IMR-90 (cell line): ENCODE results near the gene PRKN. TPM values are rescaled to one million over a fixed set of nuclear protein-coding genes. Genes with fewer than 3 reads are reported as not detected.

Source experiments
- ATAC-seq: fragments of 200-7000 bp; cut with Tn5 transposase; 2 replicates; pipeline ENCODE4 v1.9.1; 2020; ENCODE audit warnings: low read depth, mild to moderate bottlenecking, moderate library complexity
- BruUV-seq: library from RNA; stranded (reverse); fragments of 400-500 nt; replicated peaks from 2 replicates; lab custom pipeline; 2021; lab: Mats Ljungman, UMichigan
- CTCF ChIA-PET: fragments of 300-600 bp; formaldehyde crosslinking; extraction: SDS; loops from one replicate; lab custom pipeline; 2021; ENCODE audit warnings: antibody characterized with exemption; lab: Yijun Ruan, JAX
- POLR2A ChIA-PET: fragments of 300-600 bp; sonication (Branson Sonifier 250); formaldehyde crosslinking; loops from one replicate; lab custom pipeline; 2022; ENCODE audit warnings: antibody characterized with exemption; ENCODE audit not compliant: unreplicated experiment; lab: Charles Lee
- DNase-seq: peaks from one replicate; pipeline ENCODE4 v3.0.0; 2013
- H2AFZ ChIP-seq: replicated peaks from 2 replicates; pipeline ENCODE3; 2013; ENCODE audit warnings: low read length, mild to moderate bottlenecking; ENCODE audit not compliant: poor library complexity
- H2AK5ac ChIP-seq: 2 replicates; pipeline ENCODE4 v1.6.1; 2013; ENCODE audit warnings: low read depth, low read length, inconsistent platforms
- H2AK9ac ChIP-seq: replicated peaks from 2 replicates; pipeline ENCODE3; 2013; ENCODE audit warnings: mild to moderate bottlenecking, low read depth, low read length, moderate library complexity; ENCODE audit not compliant: poor library complexity
- H2BK120ac ChIP-seq: 2 replicates; pipeline ENCODE4 v1.6.1; 2013; ENCODE audit warnings: low read depth, low read length, inconsistent platforms
- H2BK15ac ChIP-seq: 3 replicates; pipeline ENCODE4 v1.6.1; 2013; ENCODE audit warnings: low read depth, low read length, inconsistent platforms
- H2BK20ac ChIP-seq: 2 replicates; pipeline ENCODE4 v1.6.1; 2013; ENCODE audit warnings: low read depth, mild to moderate bottlenecking, inconsistent platforms, low read length, moderate library complexity
- H2BK5ac ChIP-seq: 2 replicates; pipeline ENCODE4 v1.6.1; 2013; ENCODE audit warnings: mild to moderate bottlenecking, low read depth, low read length, inconsistent platforms; ENCODE audit not compliant: poor library complexity, severe bottlenecking
- H3K14ac ChIP-seq: replicated peaks from 2 replicates; pipeline ENCODE4 v1.6.1; 2013; ENCODE audit warnings: low read depth, low read length, inconsistent platforms
- H3K18ac ChIP-seq: 2 replicates; pipeline ENCODE4 v1.6.1; 2013; ENCODE audit warnings: low read depth, low read length, control low read depth
- H3K23ac ChIP-seq: 2 replicates; pipeline ENCODE4 v1.6.1; 2013; ENCODE audit warnings: low read depth, low read length, inconsistent platforms
- H3K27ac ChIP-seq: 2 replicates; pipeline ENCODE4 v1.5.1; 2013; ENCODE audit warnings: mild to moderate bottlenecking, control low read depth, low read length; ENCODE audit not compliant: insufficient read depth
- H3K27me3 ChIP-seq: 2 replicates; pipeline ENCODE4 v1.6.1; 2013; ENCODE audit warnings: low read length; ENCODE audit not compliant: control insufficient read depth, insufficient read depth
- H3K36me3 ChIP-seq: 2 replicates; pipeline ENCODE4 v1.6.1; 2013; ENCODE audit warnings: low read length, mixed read lengths; ENCODE audit not compliant: control insufficient read depth, insufficient read depth
- H3K4ac ChIP-seq: 2 replicates; pipeline ENCODE4 v1.6.1; 2013; ENCODE audit warnings: low read depth, low read length, inconsistent platforms
- H3K4me1 ChIP-seq: 2 replicates; pipeline ENCODE4 v1.6.1; 2013; ENCODE audit warnings: low read length, mixed read lengths; ENCODE audit not compliant: control insufficient read depth, insufficient read depth
- H3K4me2 ChIP-seq: 2 replicates; pipeline ENCODE4 v1.6.1; 2013; ENCODE audit warnings: low read depth, mild to moderate bottlenecking, control low read depth, low read length, moderate library complexity
- H3K4me3 ChIP-seq: 2 replicates; pipeline ENCODE4 v1.5.1; 2013; ENCODE audit warnings: low read depth, mild to moderate bottlenecking, control low read depth, low read length, moderate library complexity; ENCODE audit not compliant: insufficient read depth
- H3K56ac ChIP-seq: 2 replicates; pipeline ENCODE4 v1.6.1; 2013; ENCODE audit warnings: low read length, inconsistent platforms; ENCODE audit not compliant: insufficient read depth; ENCODE audit errors: extremely low read depth
- H3K79me1 ChIP-seq, 2 experiments: 2 replicates each; pipeline ENCODE4 v1.6.1; 2013; ENCODE audit warnings: low read length in 2 of 2, inconsistent platforms in 1 of 2, low read depth in 1 of 2
- H3K9ac ChIP-seq: 2 replicates; pipeline ENCODE4 v1.6.1; 2013; ENCODE audit warnings: low read depth, low read length, control low read depth
- H3K9me1 ChIP-seq: 2 replicates; pipeline ENCODE4 v1.6.1; 2013; ENCODE audit warnings: low read length, inconsistent platforms; ENCODE audit not compliant: insufficient read depth
- H3K9me3 ChIP-seq: 2 replicates; pipeline ENCODE4 v1.6.1; 2013; ENCODE audit warnings: low read length; ENCODE audit not compliant: control insufficient read depth, insufficient read depth
- H4K20me1 ChIP-seq: 2 replicates; pipeline ENCODE4 v1.6.1; 2013; ENCODE audit warnings: low read length, inconsistent platforms; ENCODE audit not compliant: insufficient read depth
- H4K5ac ChIP-seq: 2 replicates; pipeline ENCODE4 v1.6.1; 2013; ENCODE audit warnings: mild to moderate bottlenecking, low read depth, low read length, control low read depth
- H4K8ac ChIP-seq, 2 experiments: 2 replicates each; pipeline ENCODE4 v1.6.1; 2013; ENCODE audit warnings: low read depth in 2 of 2, low read length in 2 of 2, control low read depth in 1 of 2, inconsistent platforms in 1 of 2
- H4K91ac ChIP-seq: 2 replicates; pipeline ENCODE4 v1.6.1; 2013; ENCODE audit warnings: low read depth, low read length, inconsistent platforms; ENCODE audit not compliant: insufficient read depth
- BHLHE40 ChIP-seq: fragments of 150-350 bp; IDR thresholded peaks from 2 replicates; pipeline ENCODE4 v1.6.1; 2016; ENCODE audit warnings: mild to moderate bottlenecking, low read depth, low read length
- CEBPB ChIP-seq: IDR thresholded peaks from 2 replicates; pipeline ENCODE4 v1.6.1; 2012; ENCODE audit warnings: low read depth, low read length, improper control_type of control experiment
- CHD1 ChIP-seq: IDR thresholded peaks from 2 replicates; pipeline ENCODE4 v1.6.1; 2012; ENCODE audit warnings: low read depth, low read length, improper control_type of control experiment
- CTCF ChIP-seq: conservative IDR thresholded peaks from 2 replicates; pipeline ENCODE4 v1.5.1; 2012; ENCODE audit warnings: mild to moderate bottlenecking, low read depth, low read length, improper control_type of control experiment
- ELK1 ChIP-seq: fragments of 150-350 bp; IDR thresholded peaks from 2 replicates; pipeline ENCODE4 v1.6.1; 2016; ENCODE audit warnings: low read depth, mild to moderate bottlenecking, low read length, moderate library complexity, borderline replicate concordance
- FOS ChIP-seq: fragments of 150-350 bp; IDR thresholded peaks from 2 replicates; pipeline ENCODE4 v1.6.1; 2016; ENCODE audit warnings: low read depth, low read length
- MAFK ChIP-seq: IDR thresholded peaks from 2 replicates; pipeline ENCODE4 v1.6.1; 2012; ENCODE audit warnings: low read depth, low read length, improper control_type of control experiment
- MAZ ChIP-seq: IDR thresholded peaks from 2 replicates; pipeline ENCODE4 v1.6.1; 2012; ENCODE audit warnings: low read depth, mild to moderate bottlenecking, low read length, improper control_type of control experiment, moderate library complexity, borderline replicate concordance
- MXI1 ChIP-seq: IDR thresholded peaks from 2 replicates; pipeline ENCODE4 v1.6.1; 2012; ENCODE audit warnings: low read depth, mild to moderate bottlenecking, low read length, moderate library complexity, borderline replicate concordance
- NFE2L2 ChIP-seq: fragments of 150-350 bp; IDR thresholded peaks from 2 replicates; pipeline ENCODE4 v1.6.1; 2016; ENCODE audit warnings: low read depth, mild to moderate bottlenecking, low read length
- POLR2A ChIP-seq: IDR thresholded peaks from 2 replicates; pipeline ENCODE4 v1.6.1; 2012; ENCODE audit warnings: mild to moderate bottlenecking, low read depth, low read length
- RAD21 ChIP-seq: IDR thresholded peaks from 2 replicates; pipeline ENCODE4 v1.6.1; 2012; ENCODE audit warnings: low read length, improper control_type of control experiment
- RCOR1 ChIP-seq: IDR thresholded peaks from 2 replicates; pipeline ENCODE4 v1.6.1; 2012; ENCODE audit warnings: mild to moderate bottlenecking, low read length, improper control_type of control experiment; ENCODE audit not compliant: insufficient replicate concordance
- RFX5 ChIP-seq: IDR thresholded peaks from 2 replicates; pipeline ENCODE4 v1.8.0; 2012; ENCODE audit warnings: low read depth, mild to moderate bottlenecking, low read length, moderate library complexity
- SMC3 ChIP-seq: fragments of 150-350 bp; IDR thresholded peaks from 2 replicates; pipeline ENCODE4 v1.6.1; 2016; ENCODE audit warnings: low read depth, mild to moderate bottlenecking, antibody characterized with exemption, low read length, moderate library complexity
- USF2 ChIP-seq: fragments of 150-350 bp; IDR thresholded peaks from 2 replicates; pipeline ENCODE4 v1.6.1; 2017; ENCODE audit warnings: mild to moderate bottlenecking, antibody characterized with exemption, low read length, low read depth
- dilution Hi-C: fragments of 300-500 bp; cut with HindIII; formaldehyde crosslinking; loops from one replicate; pipeline ENCODE4 v1.14.3; 2018; ENCODE audit warnings: low sequenced_read_pairs; ENCODE audit not compliant: unreplicated experiment
- in situ Hi-C: fragments of 300-500 bp; cut with MboI; formaldehyde crosslinking; loops from 3 replicates; pipeline ENCODE4 v1.14.3; 2019; ENCODE audit warnings: low sequenced_read_pairs, inconsistent platforms, mixed read lengths
- intact Hi-C: fragments of 100-400 bp; cut with micrococcal nuclease; formaldehyde crosslinking; loops from 2 replicates; pipeline ENCODE4 v1.10.0; 2022
- polyA plus RNA-seq, 3 experiments: library from polyadenylated mRNA; depleted of rRNA; stranded (reverse); fragments of >200 nt; gene quantifications; 2 replicates each; pipeline ENCODE4 v1.2.3, GENCODE V29; 2012; ENCODE audit warnings: low replicate concordance in 1 of 3
- total RNA-seq: library from RNA; depleted of rRNA; stranded (reverse); fragments of >200 nt; gene quantifications from 2 replicates; pipeline ENCODE4 v1.2.3, GENCODE V29; 2012

The PRKN gene
- total and polyA plus RNA-seq, 2 of the 4 experiments (the other 2 are of a cell fraction) = 0.15 to 0.18 TPM

- H3K18ac ChIP-seq = no peak overlapping the region
- H3K9ac ChIP-seq = no peak overlapping the region
- intact Hi-C loops = no loop called here
- H3K14ac ChIP-seq = no peak overlapping the region
- H3K4me1 ChIP-seq = no peaks in the 10 kb centered on the region
- H2BK120ac ChIP-seq = no peak overlapping the region
- TF ChIP-seq RCOR1 (no peak), RFX5 (no peak), NFE2L2 (no peak), ELK1 (no peak), BHLHE40 (no peak), MAFK (no peak), MAZ (no peak), CEBPB (no peak), CHD1 (no peak), FOS (no peak), SMC3 (no peak), POLR2A (no peak), MXI1 (no peak), CTCF (no peak), USF2 (no peak), RAD21 (no peak)
- no peak overlapping the region for H3K4ac ChIP-seq
- dilution Hi-C loops = no loop called here
- no peaks in the 10 kb centered on the region for H3K27me3 ChIP-seq
- H2AK9ac ChIP-seq = no peak overlapping the region
- no peak overlapping the region for H2BK15ac ChIP-seq
- no peak overlapping the region for H4K91ac ChIP-seq
- H3K9me3 ChIP-seq = peaks cover 2% of the 10 kb centered on the region
- no peak overlapping the region for H4K8ac ChIP-seq
- H3K23ac ChIP-seq = no peak overlapping the region
- no peaks in the 10 kb centered on the region for H3K79me1 ChIP-seq
- in situ Hi-C loops = no loop called here
- H4K20me1 ChIP-seq = no peaks in the 10 kb centered on the region
- ATAC-seq = no peak
- H3K27ac ChIP-seq = no peak overlapping the region
- H4K5ac ChIP-seq = no peak overlapping the region
- CTCF ChIA-PET = no interaction called here
- H3K4me2 ChIP-seq = no peak overlapping the region
- H2BK20ac ChIP-seq = no peak overlapping the region
- no peak overlapping the region for H2AFZ ChIP-seq
- no peak overlapping the region for H3K56ac ChIP-seq
- H3K9me1 ChIP-seq = no peaks in the 10 kb centered on the region
- POLR2A ChIA-PET = no interaction called here
- H2BK5ac ChIP-seq = no peak overlapping the region
- no peaks in the 10 kb centered on the region for H3K36me3 ChIP-seq
- no peak overlapping the region for H2AK5ac ChIP-seq
- H3K4me3 ChIP-seq = no peak overlapping the region
- no TSS peak for BruUV-seq
- no peak for DNase-seq
Measured at GRCh38 chr6:162680367-162680766, 47.2 kb downstream of the PRKN start.
